Measurements from ENCODE around the gene MYO1A.
"Not testable (repeated sequence)": the region's sequence is repeated elsewhere in the genome, so short reads cannot be mapped to it uniquely, and the experiment has no call there.

MYO1A gene

GRCh38 chr12:57046947-57047890, 2.7 kb downstream of the MYO1A start:
- no peak for DNase-seq

- no peak for DNase-seq
These were observed 3.7 kb downstream of the MYO1A start for GRCh38 chr12:57046086-57046791.

GRCh38 chr12:57044889-57045288, 5.0 kb downstream of the MYO1A start:
- DNase-seq = no peak

DNA sequence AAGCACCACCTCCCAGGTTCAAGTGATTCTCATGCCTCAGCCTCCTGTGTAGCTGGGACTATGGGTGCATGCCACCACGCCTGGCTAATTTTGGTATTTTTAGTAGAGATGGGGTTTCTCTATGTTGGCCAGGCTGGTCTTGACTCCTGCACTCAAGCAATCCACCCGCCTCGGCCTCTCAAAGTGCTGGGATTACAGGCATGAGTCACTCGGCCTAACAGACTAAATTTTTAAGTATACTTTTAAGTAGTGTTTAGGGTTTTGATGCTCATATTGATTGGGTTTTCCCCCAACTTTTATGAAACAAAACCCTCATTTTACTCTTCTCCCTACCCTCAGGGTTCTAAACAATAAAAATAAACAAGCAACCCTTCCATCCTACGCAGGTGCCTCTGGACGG, 5.5 kb downstream of the MYO1A start:
- DNase-seq = no peak

DNA sequence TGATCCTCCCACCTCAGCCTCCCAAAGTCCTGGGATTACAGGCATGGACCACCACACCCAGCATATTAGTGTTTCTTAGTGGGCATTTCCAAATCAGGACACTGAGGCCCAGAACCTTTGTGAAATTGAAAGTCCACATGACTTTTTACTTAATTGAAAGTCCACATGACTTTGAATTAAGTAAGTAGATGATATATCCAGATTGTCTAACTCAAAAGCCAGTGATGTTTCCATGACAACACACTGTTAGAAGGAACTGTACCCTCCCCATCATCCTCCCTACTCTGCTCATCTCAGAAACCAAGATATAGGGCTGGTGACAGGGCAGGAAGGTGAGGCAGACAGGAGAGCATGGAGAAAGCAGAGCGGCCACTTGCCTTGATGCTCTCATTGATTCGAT, 7.2 kb downstream of the MYO1A start:
- DNase-seq = no peak

GRCh38 chr12:57040750-57041149, 9.2 kb downstream of the MYO1A start:
- DNase-seq = no peak

DNA sequence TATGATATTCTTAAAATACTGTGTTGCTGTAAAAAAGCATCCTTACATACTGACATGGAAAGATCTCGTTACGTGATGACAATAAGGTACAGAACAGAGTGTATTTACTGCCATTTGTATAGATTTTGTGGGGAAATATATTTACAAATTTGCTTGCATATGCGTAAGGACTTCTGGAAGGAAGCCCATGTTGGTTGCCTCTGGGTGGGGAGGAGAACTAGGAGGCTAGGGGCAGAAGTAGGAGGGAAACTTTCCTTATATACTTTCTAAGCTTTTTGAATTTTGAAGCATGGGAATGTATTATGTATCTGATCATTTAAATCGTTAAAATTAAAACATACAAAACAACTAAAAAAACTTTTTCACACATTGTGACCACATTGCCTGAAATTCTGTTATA, 9.7 kb downstream of the MYO1A start:
- no peak for DNase-seq

- no peak for DNase-seq
These were observed 10.7 kb downstream of the MYO1A start for GRCh38 chr12:57039016-57039798.

GRCh38 chr12:57037264-57037663, 12.7 kb downstream of the MYO1A start:
- no peak for DNase-seq

GRCh38 chr12:57033431-57033830, 16.5 kb downstream of the MYO1A start:
- no peak for DNase-seq

DNA sequence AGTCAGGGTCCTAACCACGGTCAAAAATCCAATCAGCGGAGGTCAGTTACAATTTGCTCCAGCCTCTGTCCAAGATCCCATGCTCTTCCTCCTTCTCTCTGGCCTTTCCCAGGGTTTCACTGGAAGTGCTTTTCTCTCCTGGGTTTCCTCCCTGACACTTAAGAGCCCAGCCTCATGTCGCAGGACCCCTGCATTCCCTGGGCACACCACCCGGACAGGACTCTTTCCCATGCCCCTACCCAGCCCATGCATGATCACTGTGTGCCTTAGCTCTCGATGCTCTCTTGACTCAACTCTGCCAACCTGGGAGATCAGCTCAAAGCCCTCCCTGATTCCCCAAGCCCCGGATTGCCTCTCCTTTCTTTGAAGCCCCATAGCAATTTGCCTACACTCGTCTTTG, 18.1 kb downstream of the MYO1A start:
- no peak for DNase-seq

- no peak for DNase-seq
These were observed 18.7 kb downstream of the MYO1A start for GRCh38 chr12:57031138-57031725.

DNA sequence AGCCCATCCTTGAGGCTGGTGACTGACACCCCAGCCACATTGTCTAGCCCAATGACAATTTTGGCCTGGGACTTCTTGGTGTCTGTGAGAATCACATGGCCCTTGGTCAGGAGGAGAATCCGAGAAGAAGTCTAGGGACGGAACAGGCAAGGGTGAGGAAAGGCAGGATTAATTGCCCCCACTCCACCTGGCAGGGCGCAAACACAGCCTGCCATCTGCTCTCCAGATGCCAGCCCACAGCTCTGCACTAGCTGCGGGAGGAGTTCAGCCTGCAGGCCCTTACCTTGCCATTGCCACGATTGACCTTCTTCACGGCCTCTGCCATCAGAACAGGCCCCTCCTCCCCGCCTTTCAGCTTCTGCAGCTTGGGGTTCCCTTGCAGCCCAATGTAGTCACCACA, 20.5 kb downstream of the MYO1A start:
- no peak for DNase-seq

DNA sequence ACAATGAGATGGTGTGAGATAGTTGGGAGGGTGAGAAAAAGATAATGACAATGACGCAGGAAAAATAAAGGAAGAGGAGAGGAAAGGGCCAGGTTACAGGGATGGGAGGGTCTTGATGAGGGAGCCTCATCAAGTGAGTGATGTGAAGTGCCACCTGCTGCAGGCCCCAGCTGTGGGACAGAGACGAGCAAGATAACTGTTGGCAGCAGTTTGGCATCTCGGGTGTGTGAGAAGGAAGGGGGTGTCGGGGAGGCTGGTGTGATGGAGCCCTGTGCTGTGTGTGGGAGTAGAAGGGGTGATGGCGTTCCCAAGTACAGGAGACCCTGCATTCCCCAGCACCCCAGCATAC, 22.1 kb downstream of the MYO1A start:
- DNase-seq = no peak

- DNase-seq = no peak
These were observed 22.7 kb downstream of the MYO1A start for GRCh38 chr12:57027011-57027804.

- DNase-seq = no peak
These were observed 24.7 kb downstream of the MYO1A start for GRCh38 chr12:57025196-57025595.

GRCh38 chr12:57022324-57022723, 27.6 kb downstream of the MYO1A start:
- DNase-seq = not testable (repeated sequence)

DNA sequence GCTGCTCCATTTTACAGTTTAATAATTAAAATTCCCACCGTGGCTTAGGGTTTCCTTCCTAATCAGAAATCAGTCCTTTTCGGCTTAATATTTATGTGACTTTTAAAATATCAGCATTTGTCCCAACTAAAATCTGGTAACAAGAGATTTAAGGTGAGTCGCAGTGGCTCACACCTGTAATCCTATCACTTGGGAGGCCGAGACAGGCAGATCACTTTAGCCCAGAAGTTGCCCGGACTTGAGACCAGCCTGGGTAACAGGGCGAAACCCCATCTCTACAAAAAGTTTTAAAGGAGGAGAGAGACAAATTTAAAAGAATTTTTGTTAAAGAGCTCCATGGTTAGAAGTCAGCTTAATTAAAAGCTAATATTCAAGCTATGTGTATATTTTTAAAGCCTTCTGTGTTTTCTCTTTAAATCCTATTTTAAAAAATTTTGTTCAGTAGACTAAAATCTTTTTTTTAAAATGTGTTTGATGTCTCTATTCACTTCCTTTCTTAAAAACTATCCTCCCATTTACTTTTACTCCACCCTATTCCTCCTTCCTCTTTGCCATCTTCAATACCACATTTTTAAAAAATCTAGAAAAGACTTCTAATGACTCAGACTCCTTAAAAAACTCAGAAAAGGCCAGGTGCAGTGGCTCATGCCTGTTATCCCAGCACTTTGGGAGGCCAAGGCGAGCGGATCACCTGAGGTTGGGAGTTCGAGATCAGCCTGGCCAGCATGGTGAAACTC, 29.8 kb downstream of the MYO1A start:
- DNase-seq = no peak

- DNase-seq = no peak
These were observed 31.0 kb downstream of the MYO1A start for GRCh38 chr12:57018906-57019305.

DNA sequence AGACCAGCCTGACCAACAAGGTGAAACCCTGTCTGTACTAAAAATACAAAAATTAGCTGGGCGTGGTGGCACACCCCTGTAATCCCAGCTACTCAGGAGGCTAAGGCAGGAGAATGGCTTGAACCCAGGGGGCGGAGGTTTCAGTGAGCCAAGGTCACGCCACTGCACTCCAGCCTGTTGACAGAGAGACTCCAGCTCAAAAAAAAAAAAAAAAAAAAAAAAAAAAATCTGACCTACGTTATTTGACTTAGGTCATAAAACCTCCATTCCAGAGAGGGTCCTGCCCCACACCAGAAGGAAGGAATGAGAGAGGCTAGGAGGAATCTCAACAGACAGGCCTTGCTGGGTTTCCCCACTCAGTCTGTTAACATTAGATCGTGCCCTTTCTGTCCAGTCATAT, 31.6 kb downstream of the MYO1A start:
- DNase-seq = not testable (repeated sequence)

GRCh38 chr12:57016348-57016747, 33.6 kb downstream of the MYO1A start, which contains the start of gene TAC3:
Gene TAC3 (minus strand): TSS chr12:57016529. CDS start chr12:57015797, 732 bp downstream.
- no peak for DNase-seq

Measured in kidney glomerular epithelial cell (primary cell).